GM10248 (cell line): ENCODE measurements around the gene DERA.

ENCODE experiments used
- CTCF ChIA-PET: fragments of 300-600 bp; sonication (Branson Sonifier 250); formaldehyde crosslinking; extraction: SDS; loops from one replicate; lab custom pipeline; 2021; ENCODE audit warnings: antibody characterized with exemption; lab: Yijun Ruan, JAX
- POLR2A ChIA-PET: fragments of 350-650 bp; sonication (Branson Sonifier 250); formaldehyde crosslinking; extraction: SDS; loops from one replicate; lab custom pipeline; 2020; ENCODE audit warnings: antibody characterized with exemption; lab: Yijun Ruan, JAX
- DNase-seq: peaks from one replicate; pipeline ENCODE4 v3.0.0; 2012; ENCODE audit errors: extremely low spot score
- TF ChIP-seq, protein P1 (sequence below): IDR thresholded peaks from 2 replicates; pipeline ENCODE4 v1.5.1; 2012; ENCODE audit warnings: mild to moderate bottlenecking, low read depth; ENCODE audit errors: extremely low read depth, missing control alignments, control extremely low read depth

Gene DERA

DNA sequence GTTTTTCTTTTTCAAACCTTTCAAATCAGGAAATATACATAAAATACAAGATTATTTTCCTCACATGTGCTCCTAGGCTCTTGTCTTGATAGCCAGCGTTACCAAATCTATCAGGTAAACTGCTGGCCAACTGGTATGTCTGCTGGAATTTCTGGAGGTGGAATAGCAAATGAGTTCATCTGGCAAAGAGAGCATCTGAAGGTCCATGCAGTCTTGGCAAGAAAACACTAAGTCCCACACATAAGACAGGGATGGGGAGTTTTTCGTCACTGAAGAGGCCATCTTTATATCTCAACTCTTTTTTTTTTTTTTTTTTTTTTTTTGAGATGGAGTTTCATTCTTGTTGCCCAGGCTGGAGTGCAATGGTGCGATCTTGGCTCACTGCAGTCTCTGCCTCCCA lies 60.1 kb downstream of the DERA start:
- POLR2A ChIA-PET, result no interaction called here
- TF ChIP-seq, protein P1, sequence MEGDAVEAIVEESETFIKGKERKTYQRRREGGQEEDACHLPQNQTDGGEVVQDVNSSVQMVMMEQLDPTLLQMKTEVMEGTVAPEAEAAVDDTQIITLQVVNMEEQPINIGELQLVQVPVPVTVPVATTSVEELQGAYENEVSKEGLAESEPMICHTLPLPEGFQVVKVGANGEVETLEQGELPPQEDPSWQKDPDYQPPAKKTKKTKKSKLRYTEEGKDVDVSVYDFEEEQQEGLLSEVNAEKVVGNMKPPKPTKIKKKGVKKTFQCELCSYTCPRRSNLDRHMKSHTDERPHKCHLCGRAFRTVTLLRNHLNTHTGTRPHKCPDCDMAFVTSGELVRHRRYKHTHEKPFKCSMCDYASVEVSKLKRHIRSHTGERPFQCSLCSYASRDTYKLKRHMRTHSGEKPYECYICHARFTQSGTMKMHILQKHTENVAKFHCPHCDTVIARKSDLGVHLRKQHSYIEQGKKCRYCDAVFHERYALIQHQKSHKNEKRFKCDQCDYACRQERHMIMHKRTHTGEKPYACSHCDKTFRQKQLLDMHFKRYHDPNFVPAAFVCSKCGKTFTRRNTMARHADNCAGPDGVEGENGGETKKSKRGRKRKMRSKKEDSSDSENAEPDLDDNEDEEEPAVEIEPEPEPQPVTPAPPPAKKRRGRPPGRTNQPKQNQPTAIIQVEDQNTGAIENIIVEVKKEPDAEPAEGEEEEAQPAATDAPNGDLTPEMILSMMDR, result no peak
- CTCF ChIA-PET, result no interaction called here
- DNase-seq, result no peak

DNA sequence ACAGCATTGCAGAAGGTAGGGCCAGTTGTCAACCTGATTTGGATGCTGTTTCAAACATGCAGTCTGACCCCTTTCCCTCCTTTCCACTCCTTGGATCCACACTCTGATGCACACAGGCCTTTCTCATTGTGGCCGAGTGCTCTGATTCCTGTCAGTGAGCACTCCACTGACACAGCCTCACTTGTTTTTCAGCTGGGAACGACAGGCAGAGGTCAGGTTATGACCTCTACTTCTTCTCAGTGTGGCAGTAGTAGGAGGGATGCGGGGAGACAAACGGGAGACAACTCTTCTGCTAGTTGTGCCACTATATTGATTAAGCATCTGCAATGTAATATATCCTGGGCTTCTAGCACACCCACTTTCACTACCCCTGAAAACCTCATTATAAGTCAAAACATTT lies 61.8 kb downstream of the DERA start:
- ChIA-PET POLR2A (no interaction called here), CTCF (no interaction called here)
- TF ChIP-seq, protein P1, result no peak
- no peak for DNase-seq

DNA sequence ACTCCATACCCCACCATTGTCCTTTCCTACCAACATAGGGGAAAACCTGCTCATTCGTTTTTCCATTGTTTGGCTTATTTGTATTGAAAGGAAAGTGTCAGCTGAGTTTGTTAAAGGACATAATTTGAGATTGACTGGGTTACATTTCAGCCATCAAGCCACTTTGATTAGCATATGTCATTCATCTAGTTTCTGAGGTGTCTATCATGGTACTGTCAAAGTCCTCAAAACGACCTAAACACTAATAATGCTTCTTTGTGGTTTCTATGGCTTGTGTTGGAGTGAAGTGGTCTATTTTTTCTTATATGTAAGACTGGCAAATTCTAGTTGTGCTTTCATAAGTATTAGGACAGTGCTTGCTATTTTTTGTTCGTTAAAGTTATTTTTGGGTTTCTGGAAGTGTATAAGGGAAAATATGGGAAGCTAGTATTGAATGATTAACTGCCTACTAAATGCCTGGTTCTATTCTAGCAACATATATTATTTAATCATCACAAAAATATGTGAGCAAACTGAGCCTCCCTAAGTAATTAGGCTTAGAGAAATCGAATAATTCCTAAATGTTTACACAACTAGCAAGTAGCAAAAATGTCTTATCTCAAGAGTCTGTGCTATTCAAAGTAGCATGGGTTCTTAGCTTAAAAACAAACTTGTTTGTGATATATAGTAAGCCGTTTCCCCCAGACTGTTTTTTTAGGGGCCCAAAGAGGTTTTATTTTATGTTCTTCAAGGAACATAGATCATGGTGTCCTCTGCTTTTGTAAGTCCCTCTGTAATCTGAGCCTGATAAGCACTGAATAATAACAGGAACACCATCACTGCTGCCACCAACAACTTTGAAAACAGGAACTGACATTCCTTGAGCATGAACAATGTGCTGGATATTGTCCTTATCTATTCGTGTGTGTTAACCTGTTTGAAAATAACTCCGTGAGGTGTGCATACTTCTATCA lies 67.1 kb downstream of the DERA start:
- ChIA-PET CTCF (interaction anchor here (0.9 kb wide), 1 partner anchor 9 kb away, joined by 4 read pairs; no protein-coding TSS in a partner anchor), POLR2A (no interaction called here)
- no peak for DNase-seq
- TF ChIP-seq, protein P1, result no peak

DNA sequence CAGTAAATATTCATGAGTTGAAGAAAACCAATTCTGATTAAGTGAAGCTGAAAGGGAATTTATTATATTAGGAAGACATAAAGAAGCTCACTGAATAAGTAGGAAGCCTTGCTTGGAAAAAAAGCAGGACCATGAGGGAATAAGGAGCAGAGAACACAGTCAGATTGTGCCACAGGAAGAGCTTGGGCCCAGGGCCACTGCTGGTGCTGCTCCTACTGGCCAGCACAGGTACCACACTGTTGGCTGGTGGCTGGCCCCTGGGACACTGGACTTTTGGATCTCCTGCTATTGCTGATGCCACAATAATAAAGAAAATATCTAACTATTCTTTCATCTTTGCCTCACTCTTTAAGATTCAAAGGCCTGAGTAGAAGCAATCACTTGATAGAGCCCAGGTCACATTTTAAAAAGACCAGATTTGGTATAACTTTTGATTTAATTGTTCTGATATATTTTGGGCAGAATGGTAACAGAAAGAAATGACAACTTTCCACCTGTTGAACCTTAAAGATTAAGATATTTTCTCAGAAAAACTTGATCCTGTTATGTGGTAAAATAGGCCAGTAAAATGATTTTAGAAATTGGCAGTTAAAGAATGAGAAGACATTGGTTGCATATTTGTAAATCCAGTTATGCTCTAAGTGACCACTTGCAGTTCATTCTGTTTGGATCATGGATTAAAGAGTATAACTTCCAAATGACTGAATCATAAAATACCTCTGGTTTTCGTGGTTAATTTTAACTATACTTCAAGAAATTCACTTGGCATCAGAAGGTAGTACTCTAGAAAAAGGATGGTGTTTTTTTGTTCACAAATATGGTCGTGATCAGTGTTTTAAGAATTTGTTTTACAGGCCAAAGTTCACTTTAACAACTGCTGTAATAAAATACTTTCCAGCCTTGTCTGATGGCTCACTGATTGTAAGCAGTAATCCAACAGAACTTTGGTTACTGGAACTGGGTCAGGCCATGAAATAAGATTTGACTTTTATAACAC lies 68.3 kb downstream of the DERA start:
- TF ChIP-seq, protein P1, result no peak
- ChIA-PET POLR2A (no interaction called here), CTCF (interaction anchor here (0.7 to 0.9 kb wide), 2 partner anchors 10 to 19 kb away, joined by 3 to 4 read pairs; no protein-coding TSS in a partner anchor)
- DNase-seq, result peak; percentile 19

DNA sequence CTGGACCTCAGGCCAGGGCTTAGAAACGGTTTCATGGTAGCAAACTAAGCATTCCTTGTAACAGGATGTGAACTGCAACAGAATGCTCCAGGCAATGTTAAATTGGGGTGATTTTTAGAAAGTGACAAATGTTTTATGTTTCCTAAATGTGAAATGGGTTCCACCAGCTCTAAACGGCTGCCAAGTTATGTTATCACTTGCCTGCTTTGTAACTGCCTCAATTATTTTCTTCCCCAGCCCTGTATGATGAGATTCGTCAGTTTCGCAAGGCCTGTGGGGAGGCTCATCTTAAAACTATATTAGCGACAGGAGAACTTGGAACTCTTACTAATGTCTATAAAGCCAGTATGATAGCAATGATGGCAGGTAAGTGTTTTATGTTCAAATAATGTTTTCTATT lies 70.9 kb downstream of the DERA start:
- ChIA-PET CTCF (interaction anchor here (1.0 to 1.6 kb wide), 4 partner anchors 11 to 184 kb away, joined by 3 to 6 read pairs (median 4); no protein-coding TSS in a partner anchor), POLR2A (no interaction called here)
- TF ChIP-seq, protein P1, result no peak
- no peak for DNase-seq

DNA sequence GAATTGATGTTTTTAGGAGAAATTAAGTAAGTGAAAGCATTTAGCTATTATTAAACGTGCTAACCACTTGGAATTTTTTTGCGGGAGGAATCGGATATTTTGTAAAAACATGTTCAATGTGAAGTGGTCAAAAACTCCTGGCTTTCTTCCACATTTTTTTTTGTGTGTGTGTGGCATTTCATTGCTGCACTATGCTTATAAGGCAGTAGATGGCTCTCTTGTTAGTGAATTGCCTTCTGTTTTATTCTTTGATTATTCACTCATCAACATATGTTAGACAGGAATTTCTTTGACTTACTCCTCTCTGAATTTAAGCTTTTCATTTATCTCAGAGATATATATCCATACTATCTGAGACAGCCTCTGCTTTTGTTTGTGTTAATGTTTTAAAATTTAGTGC lies 71.3 kb downstream of the DERA start:
- POLR2A ChIA-PET, result no interaction called here
- DNase-seq, result no peak
- TF ChIP-seq, protein P1, result peak; percentile 18
- CTCF ChIA-PET, result interaction anchor here (1.0 to 1.6 kb wide), 4 partner anchors 11 to 185 kb away, joined by 3 to 6 read pairs (median 4); no protein-coding TSS in a partner anchor
